ENCODE results near the gene ENTPD8.
"Not testable (repeated sequence)": the region's sequence is repeated elsewhere in the genome, so short reads cannot be mapped to it uniquely, and the experiment has no call there.

ENTPD8 gene

DNA sequence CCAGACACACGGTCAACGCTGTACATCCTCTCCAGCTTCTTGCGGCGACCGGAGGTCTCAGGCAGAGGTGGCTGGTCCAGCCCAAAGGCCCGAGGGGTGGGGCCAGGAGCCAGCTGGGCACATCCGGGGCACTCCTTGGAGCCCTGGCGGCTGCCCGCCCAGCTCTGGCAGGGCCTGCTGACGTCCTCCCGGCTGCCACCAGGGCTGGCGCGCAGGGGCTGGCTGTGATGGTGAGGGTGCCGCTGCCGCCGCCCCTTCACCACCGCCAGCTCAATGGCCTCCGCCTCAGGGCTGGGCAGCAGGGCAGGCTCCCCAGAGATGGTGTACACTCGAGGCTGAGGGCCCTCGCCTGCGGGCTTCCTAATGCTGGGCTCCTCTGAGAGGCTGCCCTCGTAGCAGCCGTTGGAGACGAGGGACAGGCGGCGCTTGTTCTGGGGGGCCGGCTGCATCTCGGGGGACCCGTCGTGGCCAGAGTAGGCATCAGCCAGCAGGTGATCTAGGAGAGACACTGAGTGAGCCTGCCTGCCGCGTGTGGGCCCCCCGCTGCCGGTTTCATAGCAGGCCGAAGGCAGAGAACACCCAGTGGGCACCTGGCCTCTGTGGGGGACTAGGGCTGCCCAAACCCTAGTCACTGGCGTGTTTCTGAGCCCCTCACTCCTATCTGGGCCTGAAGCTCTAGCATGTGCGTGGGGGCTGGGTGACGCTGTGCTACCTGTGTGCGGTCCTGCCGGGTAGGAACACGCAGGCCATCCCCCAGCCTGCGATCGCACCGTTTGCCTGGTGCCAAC lies 16.4 kb upstream of the ENTPD8 start:
- DNase-seq: no peak

GRCh38 chr9:137456864-137457405 lies 15.8 kb upstream of the ENTPD8 start:
- DNase-seq: no peak

DNA sequence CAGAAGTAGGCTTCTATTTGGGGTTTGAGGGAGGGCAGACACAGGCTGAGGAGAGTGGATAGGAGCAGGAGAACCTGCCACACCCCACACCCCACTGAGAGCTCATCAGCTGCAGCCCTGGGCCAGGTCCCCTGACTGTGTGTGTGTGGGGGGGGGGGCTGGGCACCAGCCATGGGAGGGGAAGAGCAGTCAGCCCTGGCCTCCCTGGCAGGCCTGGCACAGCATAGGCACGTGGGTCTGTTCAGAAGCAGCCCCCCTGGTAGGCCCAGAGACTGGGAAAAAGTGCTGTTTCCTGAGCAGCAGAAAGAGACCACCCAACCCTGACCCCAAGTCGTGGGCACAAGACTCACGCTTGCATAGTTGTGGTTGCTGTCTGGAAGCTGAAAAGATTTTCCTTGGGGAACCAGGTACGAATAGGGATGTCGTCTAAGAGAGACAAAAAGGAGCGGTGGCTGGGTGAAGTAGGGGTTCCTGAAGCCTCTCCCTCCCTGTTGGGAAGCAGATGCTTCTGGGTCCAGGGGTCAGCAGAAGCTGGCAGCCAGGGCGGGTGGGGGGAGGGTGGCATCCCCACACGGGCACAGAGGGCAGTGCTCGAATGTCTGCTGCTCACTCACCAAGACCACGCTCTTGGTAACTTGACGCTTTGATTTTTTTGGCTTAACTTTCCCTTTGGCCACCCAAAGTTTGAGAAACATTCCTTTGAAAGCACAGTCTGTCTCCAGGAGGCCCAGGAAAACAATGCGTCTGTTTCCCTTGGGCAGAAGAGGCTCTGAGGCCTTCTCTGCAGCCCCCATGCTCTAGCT lies 15.1 kb upstream of the ENTPD8 start:
- no peak for DNase-seq

GRCh38 chr9:137455359-137455991 lies 14.3 kb upstream of the ENTPD8 start:
- DNase-seq: no peak

DNA sequence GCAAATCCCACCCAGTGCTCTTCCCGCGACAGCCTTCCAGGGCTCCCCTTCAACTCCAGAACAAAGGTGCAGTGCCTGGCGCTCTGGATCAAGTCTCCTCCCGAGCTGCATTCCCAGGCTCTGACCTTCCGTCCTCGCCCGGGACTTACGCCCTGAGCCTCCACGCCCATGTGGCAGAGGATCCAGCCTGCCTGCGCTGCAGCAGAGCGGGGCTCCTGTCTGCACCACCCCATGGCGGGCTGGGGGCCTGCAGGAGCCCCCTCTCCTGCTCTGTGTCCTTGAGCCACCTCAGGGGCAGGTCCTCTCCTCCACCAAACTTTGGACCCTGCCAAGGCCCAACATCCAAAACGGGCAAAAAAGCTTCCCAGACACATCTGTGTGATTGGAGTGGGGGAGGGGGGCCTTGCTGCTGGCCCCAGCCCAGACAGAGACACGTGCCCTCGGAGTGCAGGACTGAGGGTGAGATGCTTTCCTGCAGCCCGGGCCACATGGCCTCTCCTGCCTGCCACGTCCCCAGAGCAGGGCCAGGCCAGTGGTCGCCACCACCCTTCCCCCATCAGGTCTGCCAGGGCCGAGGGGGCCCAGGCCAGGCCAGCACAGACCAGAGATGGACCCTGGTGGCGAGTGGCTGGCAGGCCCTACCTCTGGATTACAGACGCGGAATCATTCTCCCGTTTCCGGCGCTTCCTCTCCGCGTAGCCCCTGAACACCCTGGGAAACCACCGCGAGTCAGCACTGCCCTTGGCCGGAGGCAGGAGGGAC lies 13.6 kb upstream of the ENTPD8 start:
- DNase-seq: no peak

- peak; percentile 43 for DNase-seq
Measured at GRCh38 chr9:137454145-137454596, 13.0 kb upstream of the ENTPD8 start.

- DNase-seq: peak; percentile 43
Measured at GRCh38 chr9:137453643-137454081, 12.5 kb upstream of the ENTPD8 start.

GRCh38 chr9:137452761-137453642 lies 11.8 kb upstream of the ENTPD8 start:
- DNase-seq: no peak

DNA sequence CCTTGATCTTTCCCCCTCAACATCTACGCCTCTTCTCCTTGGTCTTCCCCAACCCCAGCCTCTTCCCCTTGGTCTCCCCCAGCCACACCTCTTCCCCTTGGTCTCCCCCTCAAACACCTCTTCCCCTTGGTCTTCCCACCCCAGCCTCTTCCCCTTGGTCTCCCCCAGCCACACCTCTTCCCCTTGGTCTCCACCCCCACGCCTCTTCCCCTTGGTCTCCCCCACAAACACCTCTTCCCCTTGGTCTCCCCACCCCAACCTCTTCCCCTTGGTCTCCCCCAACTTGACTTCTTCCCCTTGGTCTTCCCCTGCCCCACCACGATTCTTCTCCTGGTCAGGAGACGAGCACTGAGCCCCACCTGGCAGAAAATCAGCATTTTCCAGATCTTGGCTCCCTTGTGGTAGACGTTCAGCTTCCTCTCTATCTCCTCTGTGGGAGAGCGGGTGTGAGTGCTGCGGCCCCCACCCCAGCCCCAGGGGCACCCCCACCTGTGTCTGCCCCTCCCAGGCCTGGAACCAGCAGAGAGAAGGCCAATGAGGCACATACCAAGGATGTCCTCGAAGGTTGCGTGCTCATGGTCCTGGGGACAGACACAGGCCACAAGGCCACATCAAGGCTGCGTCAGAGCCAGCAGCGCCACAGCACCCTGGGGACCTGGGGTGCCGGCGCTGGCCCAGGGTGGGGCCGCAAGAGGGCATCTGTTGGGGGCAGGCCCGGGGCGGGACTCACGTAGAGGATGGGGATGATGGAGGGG lies 11.0 kb upstream of the ENTPD8 start:
- no peak for DNase-seq

DNA sequence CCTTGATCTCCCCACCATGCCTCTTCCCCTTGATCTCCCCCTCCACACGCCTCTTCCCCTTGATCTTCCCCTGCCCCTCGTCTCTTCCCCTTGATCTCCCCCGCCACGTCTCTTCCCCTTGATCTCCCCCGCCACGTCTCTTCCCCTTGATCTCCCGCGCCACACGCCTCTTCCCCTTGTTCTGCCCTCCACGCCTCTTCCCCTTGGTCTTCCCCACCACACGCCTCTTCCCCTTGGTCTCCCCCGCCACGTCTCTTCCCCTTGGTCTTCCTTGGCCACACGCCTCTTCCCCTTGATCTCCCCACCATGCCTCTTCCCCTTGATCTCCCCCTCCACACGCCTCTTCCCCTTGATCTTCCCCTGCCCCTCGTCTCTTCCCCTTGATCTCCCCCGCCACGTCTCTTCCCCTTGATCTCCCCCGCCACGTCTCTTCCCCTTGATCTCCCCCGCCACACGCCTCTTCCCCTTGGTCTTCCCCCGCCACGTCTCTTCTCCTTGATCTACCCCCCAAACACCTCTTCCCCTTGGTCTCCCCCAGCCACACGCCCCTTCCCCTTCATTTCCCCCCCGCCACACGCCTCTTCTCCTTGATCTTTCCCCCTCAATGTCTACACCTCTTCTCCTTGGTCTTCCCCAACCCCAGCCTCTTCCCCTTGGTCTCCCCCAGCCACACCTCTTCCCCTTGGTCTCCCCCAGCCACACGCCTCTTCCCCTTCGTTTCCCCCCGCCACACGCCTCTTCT lies 10.3 kb upstream of the ENTPD8 start:
- DNase-seq: not testable (repeated sequence)

- DNase-seq: not testable (repeated sequence)
Measured at GRCh38 chr9:137450539-137451222, 9.5 kb upstream of the ENTPD8 start.

DNA sequence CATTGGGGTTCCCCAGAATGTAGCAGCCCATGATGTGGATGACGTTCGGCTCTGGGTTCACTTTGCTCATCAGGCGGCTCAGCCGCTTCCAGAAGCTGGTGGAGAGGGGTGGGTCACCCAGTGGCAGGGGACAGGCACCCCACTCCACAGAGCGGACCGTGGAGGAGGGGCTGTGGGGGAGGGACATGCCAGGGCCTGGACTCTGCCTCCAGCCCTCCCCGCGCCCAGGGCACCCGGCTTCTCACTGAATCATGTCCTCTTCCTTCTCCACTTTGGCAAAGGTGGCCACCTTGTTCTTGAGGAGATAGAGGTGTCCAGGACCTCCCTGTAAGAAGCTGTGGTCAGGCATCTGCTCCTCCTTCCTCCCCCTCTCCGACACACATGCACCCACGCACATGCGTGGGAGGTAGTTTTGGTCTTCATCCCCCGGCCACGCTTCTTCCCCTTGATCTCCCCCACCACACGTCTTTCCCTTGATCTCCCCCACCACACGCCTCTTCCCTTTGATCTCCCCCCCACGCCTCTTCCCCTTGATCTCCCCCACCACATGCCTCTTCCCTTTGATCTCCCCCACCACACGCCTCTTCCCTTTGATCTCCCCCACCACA lies 8.9 kb upstream of the ENTPD8 start:
- DNase-seq: peak; percentile 31

GRCh38 chr9:137449081-137449844 lies 8.1 kb upstream of the ENTPD8 start:
- DNase-seq: no peak

DNA sequence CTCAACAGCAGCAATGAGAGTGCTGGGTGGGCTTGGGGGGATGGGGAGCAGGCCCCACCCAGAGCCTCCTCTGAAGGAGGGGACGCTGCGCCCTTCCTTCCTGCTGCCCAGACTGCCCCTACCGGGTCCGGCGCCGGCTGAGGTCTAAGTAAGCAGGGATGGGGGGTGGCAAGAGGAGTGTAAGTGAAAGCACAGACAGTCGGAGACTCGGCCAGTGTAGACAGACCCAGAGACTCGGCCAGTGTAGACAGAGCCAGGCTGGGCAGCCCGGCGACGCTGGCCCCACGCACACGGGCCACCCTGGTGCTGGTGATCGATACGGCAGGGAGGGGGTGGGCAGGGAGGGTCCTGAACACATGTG lies 7.4 kb upstream of the ENTPD8 start:
- no peak for DNase-seq

DNA sequence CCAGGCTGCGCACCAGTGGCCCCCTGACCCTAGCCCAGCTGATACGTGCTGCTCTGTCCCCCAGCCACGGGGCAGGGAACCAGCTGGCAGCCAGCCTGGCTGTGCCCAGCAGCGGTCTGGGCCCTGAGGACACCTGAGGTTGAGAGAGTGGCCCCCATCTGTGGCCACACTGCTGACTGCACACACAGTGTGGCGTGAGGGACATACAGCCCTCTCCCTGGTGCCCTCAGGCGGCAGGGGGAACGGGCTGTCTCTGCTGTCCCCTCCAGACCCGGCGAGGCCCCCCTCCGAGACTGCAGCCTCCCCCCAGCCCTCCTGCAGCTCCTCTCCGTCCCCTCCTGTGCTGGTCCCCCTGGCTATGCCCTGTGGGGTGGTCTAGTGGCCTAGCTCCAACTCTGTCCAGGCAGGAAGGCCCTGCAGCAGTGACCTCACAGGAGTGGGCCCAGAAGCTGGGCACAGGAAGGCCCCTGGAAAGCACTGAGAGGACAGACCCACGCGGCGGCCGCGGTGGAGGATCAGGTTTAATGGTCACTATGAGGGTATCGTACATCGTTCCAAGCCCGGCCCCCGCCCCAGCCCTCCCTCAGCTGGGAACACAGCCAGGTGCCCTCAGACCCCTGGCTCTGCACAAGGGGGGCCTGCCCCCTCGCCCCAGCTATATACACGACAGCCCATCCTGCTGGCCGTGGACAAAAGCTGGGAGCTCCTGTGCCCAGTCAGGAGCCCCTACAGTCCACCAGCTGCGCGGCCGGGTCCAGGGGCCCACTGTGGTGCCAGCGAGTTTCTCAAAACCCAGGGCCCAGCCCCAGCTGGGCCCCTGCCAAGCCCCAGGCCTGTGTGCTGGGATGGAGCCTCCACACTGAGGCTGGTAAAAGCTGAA lies 6.8 kb upstream of the ENTPD8 start:
- DNase-seq: no peak

DNA sequence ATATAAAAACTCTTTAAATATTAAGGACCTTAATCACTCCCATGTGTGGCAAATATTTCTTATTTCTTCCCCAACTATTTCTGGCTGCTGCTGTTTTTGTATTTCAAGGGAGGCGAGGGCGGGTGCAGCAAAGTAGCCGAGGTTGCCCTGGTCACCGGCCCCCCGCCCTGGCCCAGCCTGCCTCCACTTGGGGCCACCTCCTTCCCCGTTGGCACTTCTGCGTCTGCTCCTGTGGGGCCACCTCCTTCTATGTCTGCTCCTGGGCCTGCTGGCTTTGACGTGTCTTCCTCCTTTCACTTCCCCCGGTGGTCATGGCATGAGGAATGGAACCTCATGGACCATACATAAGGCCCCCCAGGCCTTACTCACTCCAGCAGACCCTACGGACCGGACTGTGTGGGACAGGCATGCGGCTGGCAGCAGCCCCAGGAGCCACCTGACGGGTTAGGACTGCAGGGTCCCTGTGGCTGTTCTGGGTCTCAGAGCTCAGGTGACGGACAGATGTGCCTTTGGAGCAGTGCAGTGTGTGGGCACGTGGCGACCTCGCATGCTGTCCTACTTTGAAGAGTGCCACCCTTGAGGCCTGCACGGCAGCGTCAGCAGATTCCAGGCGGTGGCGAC lies 5.8 kb upstream of the ENTPD8 start:
- DNase-seq: no peak

Measured in stimulated activated naive CD4-positive, alpha-beta T cell treated with Interleukin-2 at 50 U/mL for 16 hours (primary cell).